Neural cell (in vitro differentiated cells): ENCODE results near the gene SLFN12L.

Experiments used
- EP300 ChIP-seq: fragments of 450-650 bp; conservative IDR thresholded peaks from 2 replicates; pipeline ENCODE4 v1.6.1; 2014; ENCODE audit warnings: antibody characterized with exemption, mild to moderate bottlenecking, moderate library complexity; ENCODE audit not compliant: poor library complexity, severe bottlenecking
- EZH2 ChIP-seq: fragments of 200-600, 300-800 bp; shearing (Covaris generic), sonication (generic); IDR thresholded peaks from 2 replicates; pipeline ENCODE4 v1.6.1; 2014; ENCODE audit warnings: antibody characterized with exemption, low read length, borderline replicate concordance, mild to moderate bottlenecking; ENCODE audit not compliant: insufficient read depth, poor library complexity, severe bottlenecking
- MXI1 ChIP-seq: fragments of 450-650 bp; conservative IDR thresholded peaks from 2 replicates; pipeline ENCODE4 v1.6.1; 2014; ENCODE audit warnings: antibody characterized with exemption, mild to moderate bottlenecking; ENCODE audit not compliant: poor library complexity, severe bottlenecking
- POLR2AphosphoS5 ChIP-seq: IDR thresholded peaks from 2 replicates; pipeline ENCODE4 v1.6.1; 2012
- RAD21 ChIP-seq: fragments of 450-650 bp; conservative IDR thresholded peaks from 2 replicates; pipeline ENCODE4 v1.6.1; 2014; ENCODE audit warnings: antibody characterized with exemption, mild to moderate bottlenecking, moderate library complexity
- SMC3 ChIP-seq: fragments of 450-650 bp; conservative IDR thresholded peaks from 2 replicates; pipeline ENCODE4 v1.6.1; 2014; ENCODE audit warnings: antibody characterized with exemption, mild to moderate bottlenecking, moderate library complexity; ENCODE audit not compliant: poor library complexity
- TAF1 ChIP-seq: IDR thresholded peaks from 2 replicates; pipeline ENCODE4 v1.6.1; 2012; ENCODE audit warnings: low read depth
- TF ChIP-seq, protein P1 (sequence below): fragments of 450-650 bp; IDR thresholded peaks from 2 replicates; pipeline ENCODE4 v1.5.1; 2014; ENCODE audit warnings: antibody characterized with exemption, mild to moderate bottlenecking, moderate library complexity; ENCODE audit not compliant: poor library complexity, severe bottlenecking

DNA sequence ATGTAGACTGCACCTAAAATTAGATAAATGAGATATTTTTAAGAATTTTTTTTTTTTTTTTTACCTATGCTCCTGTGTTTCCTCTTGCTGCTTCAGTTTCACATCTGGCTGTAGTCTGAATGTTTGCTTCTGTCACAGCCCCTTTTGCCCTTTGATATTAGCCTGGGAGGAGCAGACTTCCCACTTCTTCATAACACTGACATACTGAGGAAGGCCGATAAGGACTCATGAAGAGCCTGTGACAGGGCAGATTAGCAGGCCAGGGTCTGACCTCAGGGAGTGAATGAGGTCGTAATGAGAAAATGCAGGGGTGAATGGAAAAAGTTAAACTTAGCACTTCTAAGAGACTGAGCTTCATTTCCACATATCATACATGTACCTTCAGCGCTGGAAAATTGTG is 23.2 kb upstream of the SLFN12L start, which contains the start of gene SLFN14:
- TF ChIP-seq, protein P1, sequence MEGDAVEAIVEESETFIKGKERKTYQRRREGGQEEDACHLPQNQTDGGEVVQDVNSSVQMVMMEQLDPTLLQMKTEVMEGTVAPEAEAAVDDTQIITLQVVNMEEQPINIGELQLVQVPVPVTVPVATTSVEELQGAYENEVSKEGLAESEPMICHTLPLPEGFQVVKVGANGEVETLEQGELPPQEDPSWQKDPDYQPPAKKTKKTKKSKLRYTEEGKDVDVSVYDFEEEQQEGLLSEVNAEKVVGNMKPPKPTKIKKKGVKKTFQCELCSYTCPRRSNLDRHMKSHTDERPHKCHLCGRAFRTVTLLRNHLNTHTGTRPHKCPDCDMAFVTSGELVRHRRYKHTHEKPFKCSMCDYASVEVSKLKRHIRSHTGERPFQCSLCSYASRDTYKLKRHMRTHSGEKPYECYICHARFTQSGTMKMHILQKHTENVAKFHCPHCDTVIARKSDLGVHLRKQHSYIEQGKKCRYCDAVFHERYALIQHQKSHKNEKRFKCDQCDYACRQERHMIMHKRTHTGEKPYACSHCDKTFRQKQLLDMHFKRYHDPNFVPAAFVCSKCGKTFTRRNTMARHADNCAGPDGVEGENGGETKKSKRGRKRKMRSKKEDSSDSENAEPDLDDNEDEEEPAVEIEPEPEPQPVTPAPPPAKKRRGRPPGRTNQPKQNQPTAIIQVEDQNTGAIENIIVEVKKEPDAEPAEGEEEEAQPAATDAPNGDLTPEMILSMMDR = no peak
- TF ChIP-seq SMC3 (no peak), EZH2 (no peak), TAF1 (no peak), EP300 (no peak), POLR2AphosphoS5 (no peak), RAD21 (no peak), MXI1 (no peak)
